ENCODE data around the gene HYCC1.

DNA sequence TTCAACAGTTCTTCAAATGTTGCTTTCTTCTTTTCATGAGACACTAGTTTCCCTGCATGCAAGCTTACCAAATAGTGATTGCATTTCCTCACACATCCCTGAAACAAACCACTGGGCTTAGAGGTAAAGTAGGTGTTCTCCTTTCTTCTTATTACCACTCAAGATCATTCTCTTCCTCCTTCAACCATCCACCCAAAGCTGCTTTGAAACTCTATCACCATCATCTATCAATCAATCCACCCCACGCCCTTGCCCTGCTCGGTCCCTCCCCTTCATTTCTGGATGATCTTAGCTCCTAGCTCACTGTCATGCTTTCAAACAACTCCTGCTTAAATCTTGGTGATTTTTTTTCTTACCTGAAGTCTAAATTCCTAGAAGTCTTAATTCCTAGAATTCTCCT, 18.9 kb downstream of the HYCC1 start:
- no peak for TF ChIP-seq TCF7L2 (IDR thresholded peaks at IDR 0.05; ENCODE audit: low read depth, low read length)
- TF ChIP-seq POLR2AphosphoS5 (IDR thresholded peaks at IDR 0.05; ENCODE audit: low read depth, low read length) = no peak
- TF ChIP-seq CTCF (IDR thresholded peaks at IDR 0.05) = no peak
- TF ChIP-seq, protein P1, sequence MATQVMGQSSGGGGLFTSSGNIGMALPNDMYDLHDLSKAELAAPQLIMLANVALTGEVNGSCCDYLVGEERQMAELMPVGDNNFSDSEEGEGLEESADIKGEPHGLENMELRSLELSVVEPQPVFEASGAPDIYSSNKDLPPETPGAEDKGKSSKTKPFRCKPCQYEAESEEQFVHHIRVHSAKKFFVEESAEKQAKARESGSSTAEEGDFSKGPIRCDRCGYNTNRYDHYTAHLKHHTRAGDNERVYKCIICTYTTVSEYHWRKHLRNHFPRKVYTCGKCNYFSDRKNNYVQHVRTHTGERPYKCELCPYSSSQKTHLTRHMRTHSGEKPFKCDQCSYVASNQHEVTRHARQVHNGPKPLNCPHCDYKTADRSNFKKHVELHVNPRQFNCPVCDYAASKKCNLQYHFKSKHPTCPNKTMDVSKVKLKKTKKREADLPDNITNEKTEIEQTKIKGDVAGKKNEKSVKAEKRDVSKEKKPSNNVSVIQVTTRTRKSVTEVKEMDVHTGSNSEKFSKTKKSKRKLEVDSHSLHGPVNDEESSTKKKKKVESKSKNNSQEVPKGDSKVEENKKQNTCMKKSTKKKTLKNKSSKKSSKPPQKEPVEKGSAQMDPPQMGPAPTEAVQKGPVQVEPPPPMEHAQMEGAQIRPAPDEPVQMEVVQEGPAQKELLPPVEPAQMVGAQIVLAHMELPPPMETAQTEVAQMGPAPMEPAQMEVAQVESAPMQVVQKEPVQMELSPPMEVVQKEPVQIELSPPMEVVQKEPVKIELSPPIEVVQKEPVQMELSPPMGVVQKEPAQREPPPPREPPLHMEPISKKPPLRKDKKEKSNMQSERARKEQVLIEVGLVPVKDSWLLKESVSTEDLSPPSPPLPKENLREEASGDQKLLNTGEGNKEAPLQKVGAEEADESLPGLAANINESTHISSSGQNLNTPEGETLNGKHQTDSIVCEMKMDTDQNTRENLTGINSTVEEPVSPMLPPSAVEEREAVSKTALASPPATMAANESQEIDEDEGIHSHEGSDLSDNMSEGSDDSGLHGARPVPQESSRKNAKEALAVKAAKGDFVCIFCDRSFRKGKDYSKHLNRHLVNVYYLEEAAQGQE (IDR thresholded peaks at IDR 0.05; ENCODE audit: insufficient read depth in 1 of 2, low read depth in 2 of 2, low read length in 1 of 2) = no peak
- TF ChIP-seq SIN3A (IDR thresholded peaks at IDR 0.05; ENCODE audit: borderline replicate concordance, insufficient read depth, low read depth, low read length) = no peak

All from Panc1 (cell line).